ENCODE data around the gene CTAGE4.
"Not testable (repeated sequence)": the region's sequence is repeated elsewhere in the genome, so short reads cannot be mapped to it uniquely, and the experiment has no call there.

GRCh38 chr7:144219149-144219548, 35.9 kb downstream of the CTAGE4 start:
- TF ChIP-seq CTCF (IDR thresholded peaks at IDR 0.05); SIN3A (IDR thresholded peaks at IDR 0.05; ENCODE audit: borderline replicate concordance, insufficient read depth, low read depth, low read length); POLR2AphosphoS5 (IDR thresholded peaks at IDR 0.05; ENCODE audit: low read depth, low read length): not testable (repeated sequence)
- TF ChIP-seq, protein P1, sequence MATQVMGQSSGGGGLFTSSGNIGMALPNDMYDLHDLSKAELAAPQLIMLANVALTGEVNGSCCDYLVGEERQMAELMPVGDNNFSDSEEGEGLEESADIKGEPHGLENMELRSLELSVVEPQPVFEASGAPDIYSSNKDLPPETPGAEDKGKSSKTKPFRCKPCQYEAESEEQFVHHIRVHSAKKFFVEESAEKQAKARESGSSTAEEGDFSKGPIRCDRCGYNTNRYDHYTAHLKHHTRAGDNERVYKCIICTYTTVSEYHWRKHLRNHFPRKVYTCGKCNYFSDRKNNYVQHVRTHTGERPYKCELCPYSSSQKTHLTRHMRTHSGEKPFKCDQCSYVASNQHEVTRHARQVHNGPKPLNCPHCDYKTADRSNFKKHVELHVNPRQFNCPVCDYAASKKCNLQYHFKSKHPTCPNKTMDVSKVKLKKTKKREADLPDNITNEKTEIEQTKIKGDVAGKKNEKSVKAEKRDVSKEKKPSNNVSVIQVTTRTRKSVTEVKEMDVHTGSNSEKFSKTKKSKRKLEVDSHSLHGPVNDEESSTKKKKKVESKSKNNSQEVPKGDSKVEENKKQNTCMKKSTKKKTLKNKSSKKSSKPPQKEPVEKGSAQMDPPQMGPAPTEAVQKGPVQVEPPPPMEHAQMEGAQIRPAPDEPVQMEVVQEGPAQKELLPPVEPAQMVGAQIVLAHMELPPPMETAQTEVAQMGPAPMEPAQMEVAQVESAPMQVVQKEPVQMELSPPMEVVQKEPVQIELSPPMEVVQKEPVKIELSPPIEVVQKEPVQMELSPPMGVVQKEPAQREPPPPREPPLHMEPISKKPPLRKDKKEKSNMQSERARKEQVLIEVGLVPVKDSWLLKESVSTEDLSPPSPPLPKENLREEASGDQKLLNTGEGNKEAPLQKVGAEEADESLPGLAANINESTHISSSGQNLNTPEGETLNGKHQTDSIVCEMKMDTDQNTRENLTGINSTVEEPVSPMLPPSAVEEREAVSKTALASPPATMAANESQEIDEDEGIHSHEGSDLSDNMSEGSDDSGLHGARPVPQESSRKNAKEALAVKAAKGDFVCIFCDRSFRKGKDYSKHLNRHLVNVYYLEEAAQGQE (IDR thresholded peaks at IDR 0.05; ENCODE audit: insufficient read depth in 1 of 2, low read depth in 2 of 2, low read length in 1 of 2): not testable (repeated sequence)
